NCI-H526 (cell line): Measurements from ENCODE around the gene TMSB10.
A peak's percentile ranks its signal among the peaks of the same experiment; 100 is the strongest.

Experiments
- DNase-seq, 2 experiments: peaks; one replicate each; lab custom pipeline; 2025; lab: John Stamatoyannopoulos, UW

Gene TMSB10

GRCh38 chr2:84880395-84880644 is 25.1 kb upstream of the TMSB10 start:
- DNase-seq, result no peak

- DNase-seq, result peak in 1 of 2 experiments; percentile 20
Measured at GRCh38 chr2:84880645-84881521, 24.6 kb upstream of the TMSB10 start, which contains the start of gene TRABD2A. Gene TRABD2A (minus strand): TSS chr2:84881084. CDS start chr2:84881039, 45 bp downstream.

GRCh38 chr2:84881581-84882413 is 23.7 kb upstream of the TMSB10 start:
- DNase-seq, result peak; percentile 50 to 84

GRCh38 chr2:84882414-84882738 is 23.1 kb upstream of the TMSB10 start:
- DNase-seq, result no peak

- DNase-seq, result no peak
Measured at GRCh38 chr2:84882775-84883550, 22.5 kb upstream of the TMSB10 start.

GRCh38 chr2:84884449-84884848 is 21.0 kb upstream of the TMSB10 start:
- no peak for DNase-seq

- no peak for DNase-seq
Measured at GRCh38 chr2:84885111-84885510, 20.3 kb upstream of the TMSB10 start.

GRCh38 chr2:84886791-84887190 is 18.7 kb upstream of the TMSB10 start:
- no peak for DNase-seq

GRCh38 chr2:84888401-84889276 is 16.8 kb upstream of the TMSB10 start:
- no peak for DNase-seq

GRCh38 chr2:84889332-84889731 is 16.1 kb upstream of the TMSB10 start:
- no peak for DNase-seq

GRCh38 chr2:84891355-84892010 is 14.0 kb upstream of the TMSB10 start:
- DNase-seq, result no peak

GRCh38 chr2:84894131-84894586 is 11.3 kb upstream of the TMSB10 start:
- no peak for DNase-seq

- DNase-seq, result no peak
Measured at GRCh38 chr2:84894758-84895520, 10.5 kb upstream of the TMSB10 start.

- no peak for DNase-seq
Measured at GRCh38 chr2:84896567-84896966, 8.9 kb upstream of the TMSB10 start.

GRCh38 chr2:84897773-84898172 is 7.7 kb upstream of the TMSB10 start:
- no peak for DNase-seq

GRCh38 chr2:84899304-84900204 is 5.9 kb upstream of the TMSB10 start:
- DNase-seq, result no peak

GRCh38 chr2:84900971-84901370 is 4.5 kb upstream of the TMSB10 start:
- no peak for DNase-seq

- DNase-seq, result no peak
Measured at GRCh38 chr2:84901593-84902120, 3.8 kb upstream of the TMSB10 start.

- no peak for DNase-seq
Measured at GRCh38 chr2:84902526-84902925, 2.9 kb upstream of the TMSB10 start.
